NCI-H1105 treated with DMSO at 0.1 percent for 48 hours (cell line): Measurements from ENCODE around the gene RNF207.

Experiments used
- DNase-seq: peaks from one replicate; lab custom pipeline; 2025; lab: John Stamatoyannopoulos, UW

RNF207 gene

GRCh38 chr1:6249739-6250689 lies 44.1 kb downstream of the RNF207 start:
- DNase-seq: no peak

DNA sequence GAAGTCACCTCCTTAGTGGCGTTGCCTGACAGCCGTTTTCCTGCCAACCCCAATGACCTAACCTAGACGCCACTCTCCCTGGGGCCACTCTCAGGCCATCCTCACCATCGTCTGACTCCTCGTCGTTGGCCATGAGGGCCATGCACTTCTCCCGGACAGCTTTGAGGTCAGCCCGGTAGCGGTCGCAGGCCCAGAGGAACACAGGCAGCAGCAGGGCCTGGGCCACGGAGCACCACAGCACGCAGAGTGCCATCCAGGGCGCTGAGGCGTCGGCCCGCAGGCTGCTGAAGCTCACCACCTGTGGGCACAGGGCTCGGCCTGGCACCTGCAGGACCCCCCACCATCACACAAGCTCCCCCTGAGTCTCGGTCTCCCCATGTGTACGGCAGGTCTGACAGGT lies 45.3 kb downstream of the RNF207 start:
- DNase-seq: no peak

DNA sequence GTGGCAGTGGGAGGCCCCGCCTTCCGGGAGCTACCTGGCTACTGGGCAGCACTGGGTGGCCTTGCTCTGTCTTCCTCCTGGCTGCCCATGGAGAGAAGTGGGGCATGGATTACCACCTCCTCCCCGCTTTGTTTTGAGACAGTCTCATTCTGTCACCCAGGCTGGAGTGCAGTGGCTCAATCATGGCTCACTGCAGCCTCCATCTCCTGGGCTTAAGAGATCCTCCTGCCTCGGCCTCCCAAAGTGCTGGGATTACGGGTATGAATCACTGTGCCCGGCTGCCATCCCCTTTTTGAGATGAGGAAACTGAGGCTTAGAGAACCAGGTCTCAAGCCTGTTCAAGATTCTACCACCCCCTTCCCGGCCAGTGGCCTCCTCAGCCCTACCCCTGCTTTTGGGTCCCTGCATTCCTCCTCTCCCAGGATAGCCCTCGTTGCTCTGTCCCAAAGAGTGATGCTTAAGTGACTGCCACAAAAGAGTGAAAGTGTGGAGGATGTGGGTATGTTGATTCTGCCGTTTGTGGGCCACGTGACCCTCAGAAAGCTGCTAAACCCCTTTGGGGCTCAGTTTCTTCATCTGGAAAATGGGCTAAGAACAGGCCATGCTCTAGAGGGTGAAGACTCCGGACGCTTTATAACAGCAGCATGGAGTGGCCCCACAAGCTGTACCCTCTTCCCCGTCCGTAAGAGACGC lies 45.9 kb downstream of the RNF207 start:
- no peak for DNase-seq

GRCh38 chr1:6252374-6252710 lies 46.4 kb downstream of the RNF207 start:
- DNase-seq: no peak

GRCh38 chr1:6253380-6253779 lies 47.5 kb downstream of the RNF207 start:
- no peak for DNase-seq

DNA sequence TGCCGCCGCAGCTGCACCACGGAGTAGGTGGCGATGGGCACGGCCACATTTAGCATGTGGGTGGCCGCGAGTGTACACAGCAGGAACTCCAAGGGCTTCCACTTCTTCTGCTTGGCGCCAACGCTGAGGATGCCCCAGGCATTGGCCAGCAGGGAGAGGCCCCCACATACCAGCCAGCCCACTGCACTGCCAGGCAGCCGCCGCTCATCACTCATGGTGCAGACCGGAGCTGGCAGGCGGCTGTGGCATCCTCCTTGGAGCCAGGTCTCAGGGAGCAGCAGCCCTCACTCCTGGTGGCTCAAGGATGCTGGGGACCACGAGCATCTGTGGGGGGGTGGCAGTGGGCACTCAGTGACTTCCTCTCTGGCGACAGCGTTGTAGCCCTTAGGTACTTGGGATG lies 48.8 kb downstream of the RNF207 start:
- DNase-seq: no peak

DNA sequence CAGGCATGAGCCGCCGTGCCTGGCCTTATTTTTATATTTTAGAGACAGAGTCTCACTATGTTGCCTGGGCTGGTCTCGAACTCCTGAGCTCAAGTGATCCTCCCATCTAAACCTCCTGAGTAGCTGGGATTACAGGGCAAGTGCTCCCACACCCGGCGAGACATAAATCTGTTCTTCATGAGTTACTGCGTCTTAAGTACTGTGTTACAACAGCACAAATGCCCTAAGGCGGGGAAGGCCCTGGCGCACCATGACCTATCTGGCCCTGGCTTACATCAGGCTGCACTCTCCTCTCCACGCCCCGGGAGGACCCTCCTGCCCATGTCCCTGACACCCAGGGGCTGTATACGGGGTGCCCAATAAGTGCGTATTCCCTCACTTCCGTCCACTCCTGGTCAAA lies 50.7 kb downstream of the RNF207 start:
- no peak for DNase-seq

DNA sequence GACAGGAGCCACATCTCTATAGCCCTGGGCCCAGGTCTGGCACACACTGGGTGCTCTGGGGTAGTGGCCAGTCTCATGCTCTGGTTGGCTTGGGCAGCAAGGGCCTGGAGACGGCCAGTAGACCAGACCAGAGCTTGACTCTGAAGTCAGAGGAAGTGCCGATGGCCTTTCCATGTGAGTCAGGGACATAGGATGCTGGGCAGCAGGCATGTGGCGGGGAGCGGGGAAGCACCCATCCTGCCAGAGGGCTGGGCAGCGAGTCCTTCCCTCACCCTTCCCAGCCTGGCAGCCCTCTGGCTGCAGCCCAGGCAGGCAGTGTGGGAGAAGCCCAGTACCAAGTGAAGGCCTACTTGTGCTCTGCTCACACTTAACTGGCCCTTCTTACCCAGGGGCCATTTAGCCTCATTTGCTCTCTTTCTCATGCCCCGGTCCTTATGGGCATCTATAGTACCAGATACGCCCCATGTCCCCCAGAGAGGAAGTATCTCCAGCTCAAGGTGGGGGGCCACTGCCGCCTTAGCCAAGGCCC lies 51.7 kb downstream of the RNF207 start:
- no peak for DNase-seq

- DNase-seq: no peak
Observed at GRCh38 chr1:6258675-6259074, 52.8 kb downstream of the RNF207 start.

DNA sequence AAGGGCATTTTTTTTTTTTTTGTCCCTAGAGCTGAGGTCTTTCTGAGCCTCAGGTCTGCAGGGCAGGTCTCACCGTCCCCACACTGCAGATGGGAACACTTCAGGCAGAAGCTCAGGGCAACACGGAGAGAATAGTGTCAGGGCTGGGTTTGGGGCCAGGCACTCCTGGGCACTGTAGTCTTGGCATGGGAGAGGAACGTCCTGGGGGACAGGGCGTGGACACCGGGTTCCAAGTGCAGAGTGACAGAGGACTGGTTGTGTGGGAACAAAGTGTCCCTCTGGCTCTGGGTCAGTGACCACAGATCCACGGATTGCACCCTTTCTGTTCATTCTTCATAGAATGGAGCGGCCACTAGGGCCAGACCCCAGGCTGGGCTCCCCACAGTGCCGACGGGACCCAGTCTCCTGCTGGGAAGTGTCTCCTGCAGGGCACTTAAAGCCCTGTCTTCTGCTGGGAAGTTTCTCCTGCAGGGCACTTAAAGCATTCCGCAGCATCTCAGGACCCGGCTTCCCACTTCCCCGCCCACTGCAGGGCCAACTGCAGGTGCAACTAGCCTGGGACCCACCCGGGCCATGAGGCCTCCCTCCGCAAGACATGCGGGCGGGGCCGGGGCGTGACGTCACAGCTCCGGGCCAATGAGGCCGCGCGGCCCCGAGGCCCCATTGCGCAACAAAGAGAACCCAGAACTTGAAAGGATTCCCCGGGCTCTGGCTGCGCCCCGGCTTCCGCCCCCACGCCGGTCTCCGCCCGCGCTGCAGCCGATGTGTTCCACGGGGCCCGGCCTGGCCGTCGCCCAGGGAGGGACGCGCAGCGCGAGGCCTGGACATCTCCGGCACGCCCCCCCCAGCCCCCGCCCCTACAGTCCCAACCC lies 53.8 kb downstream of the RNF207 start:
- peak; percentile 50 for DNase-seq

DNA sequence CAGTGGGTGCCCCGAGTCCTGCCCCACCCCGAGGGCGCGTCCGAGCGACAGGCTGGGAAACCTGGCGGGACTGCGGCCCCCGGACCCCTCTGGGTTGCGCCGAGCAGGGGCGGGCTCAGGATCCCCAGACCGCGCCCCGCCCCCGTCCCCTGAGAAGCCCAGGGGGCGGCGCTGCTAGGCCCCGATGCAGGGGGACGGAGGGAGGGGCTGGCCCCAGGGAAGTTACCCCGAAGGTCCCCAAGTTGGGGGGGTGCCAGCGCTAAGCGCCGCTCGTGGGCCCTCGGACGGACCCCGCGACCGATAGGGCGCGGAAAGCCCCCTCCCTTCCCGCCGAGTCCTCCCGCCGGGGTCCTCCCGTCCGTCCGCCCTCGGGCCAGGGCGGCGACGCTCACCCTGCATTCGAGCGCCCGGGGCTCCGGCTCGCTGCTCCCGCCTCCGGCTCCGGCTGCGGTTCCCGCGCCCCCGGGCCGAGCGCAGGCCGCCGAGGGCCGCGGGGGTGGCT lies 54.6 kb downstream of the RNF207 start:
- no peak for DNase-seq

GRCh38 chr1:6260961-6261614 lies 55.2 kb downstream of the RNF207 start, which contains the start of gene GPR153:
GPR153 (minus strand) TSS chr1:6261098; CDS start chr1:6254905, 6,193 bp downstream.
- peak; percentile 6 for DNase-seq

DNA sequence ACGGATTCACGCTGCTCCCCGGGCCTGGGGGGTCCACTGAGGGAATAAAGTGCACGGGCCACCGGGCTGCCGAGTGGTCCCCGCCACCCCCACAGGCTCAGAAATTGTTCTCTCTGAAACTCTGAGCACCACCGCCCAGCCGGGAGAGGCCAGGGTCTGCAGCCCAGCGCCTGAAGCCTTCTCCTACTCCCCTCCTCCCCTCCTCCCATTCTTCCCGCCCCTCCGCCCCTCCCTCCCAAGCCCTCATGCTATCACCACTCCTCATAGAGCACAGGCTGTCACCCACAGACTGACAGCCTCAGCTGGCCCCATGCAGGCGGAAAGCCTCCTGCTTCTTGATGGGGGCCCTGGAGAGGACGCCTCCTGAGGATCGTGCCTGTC lies 55.7 kb downstream of the RNF207 start:
- peak; percentile 30 for DNase-seq

DNA sequence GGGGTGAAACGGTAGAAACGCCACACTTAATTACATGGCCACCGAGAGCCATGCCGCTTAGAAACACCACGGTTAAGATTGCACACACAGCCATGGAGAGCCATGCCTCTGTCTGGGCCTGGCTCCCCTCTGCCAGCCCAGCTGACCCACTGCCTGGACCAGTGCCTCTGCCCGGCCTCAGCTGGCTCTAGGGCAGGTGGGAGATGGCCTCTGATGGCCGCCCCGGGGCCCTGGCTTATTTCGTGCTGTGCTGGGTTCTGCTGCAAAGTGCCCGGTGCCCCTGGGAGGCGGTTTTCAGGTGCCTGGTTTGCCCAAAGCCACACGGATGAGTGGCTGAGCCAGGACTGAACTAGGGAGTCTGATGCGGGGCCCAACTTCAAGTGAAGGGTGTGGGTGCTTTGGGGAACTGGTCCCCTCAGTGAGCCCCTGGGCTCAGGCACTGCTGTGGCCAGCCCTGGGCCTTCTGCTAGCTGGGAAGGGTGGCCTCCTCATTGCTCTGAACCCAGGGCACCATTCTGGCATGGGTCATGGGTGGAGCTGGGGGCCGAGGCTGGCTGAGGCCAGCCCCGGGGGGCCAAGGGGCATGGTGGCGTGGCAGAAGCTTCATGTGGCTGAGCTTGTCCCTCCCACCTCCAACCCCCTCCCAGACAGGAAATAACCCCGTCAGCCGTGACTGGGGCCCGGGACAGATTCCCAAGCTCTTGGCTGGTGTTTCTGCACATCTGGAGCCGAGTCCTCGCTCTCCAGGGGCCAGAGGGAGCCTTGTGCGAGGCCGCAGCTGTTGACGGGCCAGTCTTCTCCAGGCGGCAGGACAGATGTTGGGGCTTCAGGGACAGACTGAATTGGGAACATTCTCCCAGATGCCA lies 56.9 kb downstream of the RNF207 start:
- no peak for DNase-seq

GRCh38 chr1:6263716-6264115 lies 57.8 kb downstream of the RNF207 start:
- no peak for DNase-seq

GRCh38 chr1:6265151-6265550 lies 59.2 kb downstream of the RNF207 start:
- no peak for DNase-seq

DNA sequence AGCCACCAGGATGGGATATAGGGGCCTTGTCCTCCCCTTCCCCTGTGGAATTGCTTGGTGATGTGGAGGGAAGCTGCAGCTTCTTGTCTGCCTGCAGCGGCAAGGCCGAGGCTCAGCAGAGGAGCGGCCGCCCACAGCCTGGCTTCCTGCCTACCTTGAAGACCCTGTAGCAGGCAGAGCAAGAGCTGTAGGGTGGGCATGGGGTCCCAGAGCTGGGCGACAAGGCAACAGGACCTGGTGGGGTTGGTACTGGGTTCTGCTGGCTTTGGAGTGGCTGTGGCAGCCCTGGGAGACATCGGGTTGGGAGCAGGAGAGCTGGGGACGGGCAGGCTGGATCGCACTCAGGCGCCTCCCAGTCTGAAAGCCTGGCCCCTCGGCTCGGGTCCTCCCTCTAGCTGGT lies 60.7 kb downstream of the RNF207 start:
- DNase-seq: no peak

GRCh38 chr1:6267686-6268322 lies 61.9 kb downstream of the RNF207 start:
- no peak for DNase-seq

- DNase-seq: no peak
Observed at GRCh38 chr1:6268415-6268814, 62.5 kb downstream of the RNF207 start.

- DNase-seq: no peak
Observed at GRCh38 chr1:6269296-6269695, 63.4 kb downstream of the RNF207 start.
